A673 (cell line): Measurements from ENCODE around the gene ZNRF3. TPM values are rescaled to one million over a fixed set of nuclear protein-coding genes. Genes with fewer than 3 reads are reported as not detected.

Experiments
- BruUV-seq: library from RNA; stranded (reverse); fragments of 400-500 nt; replicated peaks from 2 replicates; lab custom pipeline; 2021; lab: Mats Ljungman, UMichigan
- CTCF ChIA-PET: fragments of 300-600 bp; sonication (Branson Sonifier 250); formaldehyde crosslinking; loops from one replicate; lab custom pipeline; 2022; ENCODE audit warnings: antibody characterized with exemption; lab: Charles Lee
- POLR2A ChIA-PET: fragments of 300-600 bp; sonication (Branson Sonifier 250); formaldehyde crosslinking; loops from one replicate; lab custom pipeline; 2022; ENCODE audit warnings: antibody characterized with exemption; ENCODE audit not compliant: low non-redundant PET; lab: Charles Lee
- DNase-seq: peaks from one replicate; pipeline ENCODE4 v3.0.0-alpha.2; 2015; ENCODE audit warnings: low spot score
- H3K27ac ChIP-seq: fragments of 200-600 bp; sonication (generic); 2 replicates; pipeline ENCODE4 v1.5.1; 2016; ENCODE audit warnings: mixed run types, low read depth, mild to moderate bottlenecking, mixed read lengths, antibody characterized with exemption, low read length; ENCODE audit not compliant: poor library complexity, severe bottlenecking
- H3K27me3 ChIP-seq: fragments of 200-600 bp; sonication (generic); replicated peaks from 2 replicates; pipeline ENCODE4 v1.6.1; 2017; ENCODE audit warnings: mixed run types, low read depth, mild to moderate bottlenecking, mixed read lengths, antibody characterized with exemption, low read length; ENCODE audit not compliant: insufficient read depth, poor library complexity
- H3K36me3 ChIP-seq: fragments of 200-600 bp; sonication (generic); 2 replicates; pipeline ENCODE4 v1.6.1; 2016; ENCODE audit warnings: mixed run types, mild to moderate bottlenecking, mixed read lengths, antibody characterized with exemption, low read length; ENCODE audit not compliant: insufficient read depth, poor library complexity, severe bottlenecking
- H3K4me1 ChIP-seq: fragments of 200-600 bp; sonication (generic); 2 replicates; pipeline ENCODE4 v1.6.1; 2017; ENCODE audit warnings: mixed run types, mild to moderate bottlenecking, mixed read lengths, antibody characterized with exemption, low read length; ENCODE audit not compliant: insufficient read depth, poor library complexity, severe bottlenecking
- H3K4me3 ChIP-seq: fragments of 200-600 bp; sonication (generic); 2 replicates; pipeline ENCODE4 v1.5.1; 2016; ENCODE audit warnings: low read depth, mixed run types, mild to moderate bottlenecking, mixed read lengths, low read length; ENCODE audit not compliant: poor library complexity, severe bottlenecking
- H3K9me3 ChIP-seq: fragments of 200-600 bp; sonication (generic); 2 replicates; pipeline ENCODE4 v1.6.1; 2016; ENCODE audit warnings: mixed run types, low read depth, mild to moderate bottlenecking, mixed read lengths, antibody characterized with exemption, low read length; ENCODE audit not compliant: poor library complexity, severe bottlenecking
- CTCF ChIP-seq: fragments of 300-800, 200-600 bp; sonication (generic); conservative IDR thresholded peaks from 2 replicates; pipeline ENCODE4 v1.5.1; 2017; ENCODE audit warnings: low read depth, mild to moderate bottlenecking, antibody characterized with exemption, low read length, moderate library complexity, mixed read lengths
- EZH2 ChIP-seq: fragments of 200-600 bp; sonication (generic); IDR thresholded peaks from 2 replicates; pipeline ENCODE4 v1.6.1; 2017; ENCODE audit warnings: borderline replicate concordance, low read depth, mild to moderate bottlenecking, mixed read lengths, antibody characterized with exemption, low read length; ENCODE audit not compliant: poor library complexity, severe bottlenecking
- intact Hi-C: fragments of 100-400 bp; cut with micrococcal nuclease; formaldehyde crosslinking; loops from one replicate; pipeline ENCODE4 v1.10.0; 2022; ENCODE audit not compliant: unreplicated experiment
- total RNA-seq: library from RNA; stranded (reverse); gene quantifications from 2 replicates; pipeline ENCODE4 v1.2.3, GENCODE V29; 2021

The ZNRF3 gene
- total RNA-seq, 1 experiment from 2014 or later = 11.9 TPM

- Histone ChIP-seq H3K4me3 (no peak overlapping the region), H3K36me3 (no peaks in the 10 kb centered on the region), H3K27me3 (no peaks in the 10 kb centered on the region), H3K4me1 (no peaks in the 10 kb centered on the region), H3K9me3 (no peaks in the 10 kb centered on the region), H3K27ac (no peak overlapping the region)
- no TSS peak for BruUV-seq
- DNase-seq = no peak
- TF ChIP-seq CTCF (no peak), EZH2 (no peak)
- CTCF ChIA-PET = no interaction called here
- POLR2A ChIA-PET = no interaction called here
- intact Hi-C loops = no loop called here
These were observed 117.3 kb downstream of the ZNRF3 start for GRCh38 chr22:29000641-29001040.

DNA sequence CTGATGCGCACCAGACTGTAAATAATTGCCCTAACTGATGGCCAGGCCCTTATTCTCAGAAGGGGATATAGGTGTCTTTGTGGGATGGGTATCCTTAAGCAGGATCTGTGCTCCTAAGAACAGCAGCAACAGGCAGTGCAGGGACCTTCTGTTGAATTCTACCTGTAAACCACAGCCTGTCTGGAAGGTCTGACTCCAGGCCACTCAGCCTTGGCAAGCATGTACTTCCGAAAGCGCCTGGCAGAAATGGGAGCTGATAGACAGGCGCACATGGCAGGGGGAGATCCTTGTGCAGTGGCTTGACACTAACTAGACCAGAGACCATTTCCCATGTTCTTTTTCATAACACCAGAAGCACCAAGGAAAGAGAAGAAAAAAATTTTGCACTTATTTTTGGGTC lies 119.2 kb downstream of the ZNRF3 start:
- CTCF ChIA-PET = no interaction called here
- TF ChIP-seq EZH2 (no peak), CTCF (no peak)
- DNase-seq = no peak
- Histone ChIP-seq H3K9me3 (no peaks in the 10 kb centered on the region), H3K36me3 (no peaks in the 10 kb centered on the region), H3K27ac (no peak overlapping the region), H3K4me1 (no peaks in the 10 kb centered on the region), H3K27me3 (no peaks in the 10 kb centered on the region), H3K4me3 (no peak overlapping the region)
- POLR2A ChIA-PET = no interaction called here
- intact Hi-C loops = no loop called here
- no TSS peak for BruUV-seq

- intact Hi-C loops = no loop called here
- no peak for DNase-seq
- no peak overlapping the region for H3K4me3 ChIP-seq
- BruUV-seq = no TSS peak
- no peaks in the 10 kb centered on the region for H3K27me3 ChIP-seq
- no peak for TF ChIP-seq EZH2
- no peak for TF ChIP-seq CTCF
- H3K27ac ChIP-seq = no peak overlapping the region
- no peaks in the 10 kb centered on the region for H3K4me1 ChIP-seq
- no peaks in the 10 kb centered on the region for H3K36me3 ChIP-seq
- ChIA-PET CTCF (no interaction called here), POLR2A (no interaction called here)
- no peaks in the 10 kb centered on the region for H3K9me3 ChIP-seq
These were observed 120.2 kb downstream of the ZNRF3 start for GRCh38 chr22:29003552-29003951.
